RWPE2 (cell line): Measurements from ENCODE around the gene RNASE2.

ENCODE experiments used
- ATAC-seq: fragments of 200-7000 bp; cut with Tn5 transposase; 3 replicates; pipeline ENCODE4 v1.9.1; 2021; ENCODE audit warnings: low read depth
- DNase-seq: peaks from one replicate; pipeline ENCODE4 v3.0.0-alpha.2; 2020; ENCODE audit warnings: low spot score
- H3K27ac ChIP-seq: fragments of 450-650 bp; 2 replicates; pipeline ENCODE4 v1.5.1; 2017; ENCODE audit warnings: mild to moderate bottlenecking; ENCODE audit not compliant: poor library complexity, severe bottlenecking
- H3K27me3 ChIP-seq: fragments of 250-450 bp; sonication (Bioruptor Pico); 2 replicates; pipeline ENCODE4 v1.5.1; 2021; ENCODE audit warnings: mild to moderate bottlenecking, moderate library complexity; ENCODE audit not compliant: insufficient read depth, poor library complexity, severe bottlenecking
- H3K36me3 ChIP-seq: fragments of 250-450 bp; sonication (Bioruptor Pico); 2 replicates; pipeline ENCODE4 v1.5.1; 2020; ENCODE audit warnings: low read depth, mild to moderate bottlenecking, moderate library complexity
- H3K4me1 ChIP-seq: fragments of 250-450 bp; sonication (Bioruptor Pico); 2 replicates; pipeline ENCODE4 v1.5.1; 2021; ENCODE audit warnings: mild to moderate bottlenecking, moderate library complexity; ENCODE audit not compliant: insufficient read depth, poor library complexity, severe bottlenecking
- H3K4me3 ChIP-seq: fragments of 250-450 bp; sonication (Bioruptor Pico); 2 replicates; pipeline ENCODE4 v1.5.1; 2021; ENCODE audit warnings: mild to moderate bottlenecking, moderate library complexity; ENCODE audit not compliant: severe bottlenecking
- H3K9me3 ChIP-seq: fragments of 250-450 bp; sonication (Bioruptor Pico); 2 replicates; pipeline ENCODE4 v1.5.1; 2021; ENCODE audit warnings: mild to moderate bottlenecking, moderate library complexity; ENCODE audit not compliant: severe bottlenecking
- CTCF ChIP-seq: fragments of 450-650 bp; IDR thresholded peaks from one replicate; pipeline ENCODE4 v1.5.1; 2017; ENCODE audit warnings: mild to moderate bottlenecking, moderate library complexity; ENCODE audit not compliant: poor library complexity, severe bottlenecking

Gene RNASE2

GRCh38 chr14:20969336-20969735, 14.0 kb downstream of the RNASE2 start:
- no peaks in the 10 kb centered on the region for H3K36me3 ChIP-seq
- no peaks in the 10 kb centered on the region for H3K27me3 ChIP-seq
- no peak overlapping the region for H3K27ac ChIP-seq
- H3K4me1 ChIP-seq, result peaks cover 11% of the 10 kb centered on the region
- ATAC-seq, result peak; percentile 5; the same call in 1 of the 3 replicates
- no peak overlapping the region for H3K4me3 ChIP-seq
- no peak for TF ChIP-seq CTCF
- DNase-seq, result no peak
- no peaks in the 10 kb centered on the region for H3K9me3 ChIP-seq

GRCh38 chr14:20970647-20970982, 15.3 kb downstream of the RNASE2 start:
- TF ChIP-seq CTCF, result no peak
- H3K9me3 ChIP-seq, result no peaks in the 10 kb centered on the region
- H3K27me3 ChIP-seq, result no peaks in the 10 kb centered on the region
- no peak for DNase-seq
- H3K36me3 ChIP-seq, result no peaks in the 10 kb centered on the region
- H3K4me1 ChIP-seq, result peaks cover 19% of the 10 kb centered on the region
- H3K27ac ChIP-seq, result no peak overlapping the region
- no peak for ATAC-seq
- peak overlapping the region; percentile 39 for H3K4me3 ChIP-seq

- no peaks in the 10 kb centered on the region for H3K27me3 ChIP-seq
- TF ChIP-seq CTCF, result peak; percentile 99
- DNase-seq (peak; percentile 79), ATAC-seq (peak; percentile 90)
- peak overlapping the region; percentile 39 for H3K4me3 ChIP-seq
- H3K36me3 ChIP-seq, result no peaks in the 10 kb centered on the region
- H3K9me3 ChIP-seq, result no peaks in the 10 kb centered on the region
- H3K27ac ChIP-seq, result no peak overlapping the region
- peaks cover 19% of the 10 kb centered on the region for H3K4me1 ChIP-seq
Observed at GRCh38 chr14:20970983-20971704, 15.9 kb downstream of the RNASE2 start.

- ATAC-seq (no peak), DNase-seq (no peak)
- peak; percentile 72 for TF ChIP-seq CTCF
- no peaks in the 10 kb centered on the region for H3K27me3 ChIP-seq
- no peaks in the 10 kb centered on the region for H3K9me3 ChIP-seq
- H3K4me1 ChIP-seq, result peaks cover 19% of the 10 kb centered on the region
- H3K4me3 ChIP-seq, result peak overlapping the region; percentile 39
- H3K36me3 ChIP-seq, result no peaks in the 10 kb centered on the region
- H3K27ac ChIP-seq, result no peak overlapping the region
Observed at GRCh38 chr14:20971705-20972021, 16.4 kb downstream of the RNASE2 start.

GRCh38 chr14:20973501-20973900, 18.2 kb downstream of the RNASE2 start:
- Histone ChIP-seq H3K27ac (no peak overlapping the region), H3K4me3 (no peak overlapping the region), H3K36me3 (no peaks in the 10 kb centered on the region), H3K4me1 (peaks cover 19% of the 10 kb centered on the region), H3K9me3 (no peaks in the 10 kb centered on the region), H3K27me3 (no peaks in the 10 kb centered on the region)
- ATAC-seq, result no peak
- no peak for DNase-seq
- no peak for TF ChIP-seq CTCF
